GM19193 (cell line): Measurements from ENCODE around the gene NOSIP.

Experiments
- POLR2A ChIP-seq: IDR thresholded peaks from 4 replicates; pipeline ENCODE4 v1.6.1; 2011; ENCODE audit not compliant: insufficient read depth, insufficient read length; ENCODE audit errors: extremely low read depth

Gene NOSIP

DNA sequence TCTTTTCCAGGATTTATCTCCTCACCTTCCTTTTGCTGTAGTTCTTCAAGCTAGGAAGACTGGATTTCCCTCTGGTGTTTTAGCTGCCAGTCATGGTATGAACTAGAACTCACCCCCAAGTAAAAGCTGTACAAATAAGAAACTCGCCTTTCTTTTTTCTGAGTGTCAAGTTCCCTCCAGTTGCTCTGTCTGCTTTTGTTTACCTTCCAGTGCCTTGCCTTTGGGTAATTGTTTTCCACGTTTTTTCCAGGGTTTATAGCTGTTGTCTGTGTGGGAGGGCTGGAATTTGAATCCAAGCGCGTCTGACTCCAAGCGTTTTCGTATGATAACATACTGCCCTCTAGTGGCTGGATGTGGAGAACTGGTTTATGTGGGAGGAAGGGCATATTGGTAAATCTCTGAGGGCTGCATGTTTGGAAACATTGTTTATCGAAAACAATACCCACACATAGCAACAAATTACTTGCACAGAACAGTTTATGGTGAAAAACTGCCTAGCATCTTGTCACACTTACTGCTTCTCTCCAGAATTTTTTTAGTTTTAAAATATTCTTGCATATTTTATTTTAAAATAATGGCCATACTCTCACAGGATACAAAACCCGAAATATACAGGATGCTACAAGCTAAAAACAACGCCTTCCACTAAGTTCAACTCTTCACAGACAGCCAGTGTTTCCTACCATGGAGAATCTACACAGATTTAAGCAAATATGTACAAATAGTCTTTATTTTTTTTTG lies 33.4 kb downstream of the NOSIP start:
- no peak for TF ChIP-seq POLR2A

DNA sequence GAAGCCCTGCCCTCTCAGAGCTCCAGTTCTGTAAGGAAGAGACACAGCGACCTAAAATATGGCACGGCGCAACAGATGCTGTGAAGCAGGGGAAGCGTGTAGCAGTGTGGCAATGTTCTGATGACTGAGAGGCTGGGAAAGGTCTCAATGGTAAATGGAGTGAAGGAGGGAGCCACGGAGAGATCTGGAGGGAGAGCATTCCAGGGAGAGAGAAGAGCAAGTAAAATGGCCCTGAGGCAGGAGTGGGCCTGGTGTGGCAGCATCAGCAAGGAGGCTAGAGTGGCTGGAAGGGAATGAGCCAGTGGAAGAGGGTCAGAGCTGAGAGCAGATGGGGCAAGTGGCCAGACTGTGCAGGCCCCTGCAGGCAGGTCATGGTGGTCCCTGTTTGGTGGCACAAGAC lies 36.2 kb downstream of the NOSIP start:
- TF ChIP-seq POLR2A = no peak

DNA sequence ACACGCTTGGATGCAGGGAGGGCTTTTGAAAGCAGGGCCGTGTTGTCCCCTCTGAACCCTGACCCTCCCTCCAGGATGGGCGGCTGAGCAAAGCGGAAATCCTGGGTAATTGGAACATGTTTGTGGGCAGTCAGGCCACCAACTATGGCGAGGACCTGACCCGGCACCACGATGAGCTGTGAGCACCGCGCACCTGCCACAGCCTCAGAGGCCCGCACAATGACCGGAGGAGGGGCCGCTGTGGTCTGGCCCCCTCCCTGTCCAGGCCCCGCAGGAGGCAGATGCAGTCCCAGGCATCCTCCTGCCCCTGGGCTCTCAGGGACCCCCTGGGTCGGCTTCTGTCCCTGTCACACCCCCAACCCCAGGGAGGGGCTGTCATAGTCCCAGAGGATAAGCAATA lies 37.3 kb downstream of the NOSIP start:
- TF ChIP-seq POLR2A = no peak

DNA sequence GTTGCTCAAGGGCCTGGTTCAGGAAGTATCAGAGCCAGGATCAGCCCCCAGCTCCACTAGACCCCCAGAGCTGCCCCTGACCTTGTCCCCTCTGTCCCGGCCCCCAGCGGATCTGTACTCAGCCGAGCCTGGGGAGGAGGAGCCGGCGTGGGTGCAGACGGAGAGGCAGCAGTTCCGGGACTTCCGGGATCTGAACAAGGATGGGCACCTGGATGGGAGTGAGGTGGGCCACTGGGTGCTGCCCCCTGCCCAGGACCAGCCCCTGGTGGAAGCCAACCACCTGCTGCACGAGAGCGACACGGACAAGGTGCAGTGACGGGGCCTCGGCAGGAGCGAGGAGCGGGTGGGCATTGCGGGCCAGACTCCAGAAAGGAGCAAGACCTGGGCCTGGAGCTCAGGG lies 37.9 kb downstream of the NOSIP start:
- TF ChIP-seq POLR2A = no peak

DNA sequence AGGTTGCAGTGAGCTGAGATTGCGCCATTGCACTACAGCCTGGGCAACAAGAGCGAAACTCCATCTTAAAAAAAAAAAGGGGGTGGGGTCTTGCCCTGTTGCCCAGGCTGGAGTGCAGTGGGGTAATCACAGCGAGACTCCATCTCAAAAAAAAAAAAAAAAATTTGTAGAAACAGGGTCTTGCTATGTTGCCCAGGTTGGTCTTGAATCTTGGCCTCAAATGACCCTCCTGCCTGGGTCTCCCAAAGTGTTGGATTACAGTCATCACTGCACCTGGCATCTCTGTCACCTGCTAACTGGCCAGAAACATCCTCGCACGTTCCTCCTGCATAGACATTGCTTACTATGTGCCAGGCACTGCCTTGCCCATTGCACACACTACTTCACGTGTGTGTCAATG lies 38.4 kb downstream of the NOSIP start:
- no peak for TF ChIP-seq POLR2A

DNA sequence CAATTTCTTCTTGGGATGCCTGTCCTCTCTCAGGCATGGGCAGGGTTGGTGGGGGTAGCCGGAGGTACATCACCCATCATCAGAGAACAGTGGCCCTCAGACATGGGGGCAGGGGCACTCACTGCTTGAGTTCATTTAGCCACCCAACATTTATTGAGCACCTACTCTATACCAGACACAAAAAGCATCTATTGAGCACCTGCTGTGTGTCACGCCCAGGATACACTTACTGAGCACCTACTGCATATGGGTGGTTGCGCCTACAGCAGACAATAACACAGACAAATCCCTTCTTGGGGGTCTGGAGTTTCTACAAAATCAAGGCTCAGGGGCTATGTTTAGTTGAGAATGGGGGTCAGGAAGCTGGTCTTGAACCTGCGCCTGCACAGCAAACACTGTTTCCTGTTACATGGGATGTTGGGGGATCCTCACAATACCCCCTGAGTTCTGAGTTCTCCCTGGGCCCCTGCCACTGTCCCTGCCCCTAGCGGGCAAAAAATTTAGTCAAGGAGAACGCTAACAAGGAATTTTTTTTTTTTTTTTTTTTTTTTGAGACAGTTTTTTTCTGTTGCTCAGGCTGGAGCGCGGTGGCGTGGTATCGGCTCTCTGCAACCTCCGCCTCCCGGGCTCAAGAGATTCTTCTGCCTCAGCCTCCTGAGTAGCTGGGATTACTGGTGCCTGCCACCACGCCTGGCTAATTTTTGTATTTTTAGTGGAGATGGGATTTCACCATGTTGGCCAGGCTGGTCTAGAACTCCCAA lies 41.0 kb downstream of the NOSIP start:
- TF ChIP-seq POLR2A = no peak

DNA sequence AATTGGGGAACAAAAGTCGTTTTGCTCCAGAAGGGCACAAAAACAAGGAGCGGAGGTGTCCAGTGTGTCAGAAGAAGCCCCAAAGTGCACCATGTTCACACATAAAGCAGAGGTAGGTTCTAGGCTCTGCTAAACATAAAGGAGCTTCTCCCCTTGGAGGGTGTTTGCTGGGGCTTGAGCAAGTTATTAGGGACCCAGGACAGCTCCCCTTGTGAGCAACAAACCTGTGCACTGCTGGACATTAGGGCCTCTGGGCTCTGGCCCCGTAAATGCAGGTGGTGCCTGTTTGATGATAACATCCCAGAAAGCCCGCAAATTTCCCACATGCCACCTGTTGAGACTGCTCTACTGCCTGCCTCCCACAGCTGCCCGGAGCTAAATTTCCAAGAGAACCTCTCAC lies 41.7 kb downstream of the NOSIP start:
- TF ChIP-seq POLR2A = no peak

DNA sequence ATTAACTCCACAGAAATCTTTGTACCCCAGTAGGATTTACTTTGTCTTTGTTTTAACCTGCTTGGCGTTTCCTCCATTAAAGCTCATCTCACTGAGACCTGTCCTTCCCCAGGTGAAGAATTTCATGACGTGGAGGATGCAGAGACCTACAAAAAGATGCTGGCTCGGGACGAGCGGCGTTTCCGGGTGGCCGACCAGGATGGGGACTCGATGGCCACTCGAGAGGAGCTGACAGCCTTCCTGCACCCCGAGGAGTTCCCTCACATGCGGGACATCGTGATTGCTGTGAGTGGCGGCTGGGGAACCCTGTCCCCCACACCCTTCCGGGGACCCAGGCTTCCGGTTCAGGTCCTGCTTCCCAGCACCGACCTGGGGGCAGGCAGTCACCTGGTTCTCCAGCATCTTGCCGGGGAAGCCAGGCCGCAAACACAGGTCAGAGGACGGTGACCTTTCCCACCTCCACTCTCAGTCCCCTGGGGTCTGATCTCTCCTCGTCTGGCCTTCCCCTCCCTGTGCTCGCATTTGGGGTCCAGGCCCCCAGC lies 43.4 kb downstream of the NOSIP start:
- no peak for TF ChIP-seq POLR2A

DNA sequence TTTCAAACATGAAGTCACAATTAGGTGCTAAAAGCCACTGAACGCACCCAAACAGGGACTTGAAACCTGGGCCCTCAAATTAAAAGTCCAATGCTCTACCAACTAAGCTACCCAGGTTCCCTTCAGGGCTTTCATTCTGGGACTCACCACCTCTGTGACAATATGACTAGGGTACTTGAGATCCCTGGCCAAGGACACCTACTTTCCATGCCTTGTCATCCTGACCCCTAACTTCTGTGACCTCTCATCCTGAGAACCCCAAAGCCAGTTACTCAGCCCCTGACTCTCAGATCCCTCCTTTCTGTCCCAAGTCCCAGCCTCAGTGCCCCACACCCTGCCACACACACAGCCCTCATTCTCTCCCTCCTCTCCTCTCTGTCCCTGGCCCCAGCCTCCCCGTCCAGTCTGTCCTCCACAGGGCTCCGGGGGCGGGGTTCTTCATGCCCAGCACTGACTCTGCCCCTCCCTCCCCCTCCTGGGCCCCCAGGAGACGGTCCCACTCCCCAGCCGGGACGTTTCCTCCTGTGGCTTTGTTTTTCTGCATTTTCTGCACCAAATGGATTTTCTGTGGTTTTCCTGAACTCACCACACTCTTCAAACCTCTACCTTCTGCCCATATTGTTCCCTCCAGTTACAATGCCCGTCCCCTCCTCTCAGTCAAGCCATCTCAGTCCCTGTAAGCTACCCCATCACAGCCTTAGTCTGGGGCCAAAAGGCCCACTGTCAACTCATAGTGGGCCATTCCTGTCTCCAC lies 45.5 kb downstream of the NOSIP start:
- no peak for TF ChIP-seq POLR2A

DNA sequence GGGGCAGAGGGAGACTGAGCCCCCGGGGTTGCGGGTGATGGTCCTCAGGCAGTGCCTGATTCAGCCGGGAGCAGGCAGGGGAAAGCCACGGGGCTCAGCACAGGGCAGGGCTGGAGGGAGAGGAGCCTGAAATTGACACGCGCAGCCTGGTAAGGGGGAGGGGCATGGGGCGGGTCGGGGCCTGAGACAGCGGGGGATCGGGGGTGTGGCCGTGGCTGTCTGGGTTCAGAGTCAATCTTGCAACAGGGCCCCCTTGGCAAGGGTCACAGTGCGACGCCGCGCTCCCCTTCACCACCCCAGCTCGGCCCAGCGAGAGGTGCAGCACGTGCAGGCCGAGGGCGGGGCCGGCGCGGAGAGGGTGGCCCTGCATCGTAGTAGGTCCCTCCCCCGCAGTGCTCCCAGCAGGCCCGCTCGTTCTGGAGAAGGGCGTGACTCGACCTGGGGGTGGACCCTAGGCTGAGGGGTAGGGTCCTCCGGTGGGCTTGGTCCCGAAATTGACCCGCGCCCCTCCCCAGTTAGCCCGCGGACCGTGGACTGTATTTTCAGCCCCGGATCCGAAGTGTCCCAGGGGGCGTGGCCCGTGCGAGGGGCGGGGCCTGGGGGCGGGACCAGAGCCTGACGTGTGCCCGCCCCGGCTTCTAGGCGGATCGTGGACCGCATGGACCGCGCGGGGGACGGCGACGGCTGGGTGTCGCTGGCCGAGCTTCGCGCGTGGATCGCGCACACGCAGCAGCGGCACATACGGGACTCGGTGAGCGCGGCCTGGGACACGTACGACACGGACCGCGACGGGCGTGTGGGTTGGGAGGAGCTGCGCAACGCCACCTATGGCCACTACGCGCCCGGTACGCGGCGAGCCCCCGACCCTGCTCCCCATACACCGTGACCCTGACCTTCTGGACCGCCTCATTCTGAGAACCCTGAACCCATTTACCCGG lies 46.5 kb downstream of the NOSIP start:
- TF ChIP-seq POLR2A = no peak

DNA sequence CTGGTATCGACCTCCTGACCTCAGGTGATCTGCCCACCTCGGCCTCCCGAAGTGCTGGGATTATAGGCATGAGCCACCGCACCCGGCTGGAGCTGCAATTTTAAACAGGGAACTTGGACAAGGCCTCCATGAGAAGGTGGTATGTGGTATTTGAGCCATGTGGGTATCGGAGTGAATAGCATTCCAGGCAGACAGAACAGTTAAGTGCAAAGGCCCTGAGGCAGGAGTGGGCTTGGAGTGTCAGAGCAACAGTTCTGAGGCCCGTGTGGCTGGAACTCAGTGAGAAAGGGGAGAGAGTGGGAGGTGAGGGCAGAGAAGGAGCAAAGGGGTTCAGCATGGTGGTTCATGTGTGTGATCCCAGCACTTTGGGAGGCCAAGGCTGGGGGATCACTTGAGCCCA lies 49.6 kb downstream of the NOSIP start:
- no peak for TF ChIP-seq POLR2A

DNA sequence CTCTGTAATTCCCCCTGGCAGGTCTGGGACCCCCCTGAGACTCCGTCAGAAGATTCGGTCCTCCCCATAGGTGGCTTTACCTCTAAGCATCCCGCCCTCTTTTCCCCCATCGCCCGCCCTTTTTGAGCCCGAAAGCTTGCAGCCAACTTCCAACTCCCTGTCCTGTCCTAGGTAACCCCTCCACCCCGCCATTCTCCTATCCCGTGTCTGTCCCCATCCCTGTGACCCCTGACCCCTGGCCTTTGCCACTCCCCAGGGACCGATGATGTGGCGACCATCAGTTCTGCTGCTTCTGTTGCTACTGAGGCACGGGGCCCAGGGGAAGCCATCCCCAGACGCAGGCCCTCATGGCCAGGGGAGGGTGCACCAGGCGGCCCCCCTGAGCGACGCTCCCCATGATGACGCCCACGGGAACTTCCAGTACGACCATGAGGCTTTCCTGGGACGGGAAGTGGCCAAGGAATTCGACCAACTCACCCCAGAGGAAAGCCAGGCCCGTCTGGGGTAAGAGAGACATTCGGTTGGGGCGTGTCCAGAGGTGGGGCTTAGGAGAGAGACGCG lies 52.1 kb downstream of the NOSIP start:
- TF ChIP-seq POLR2A = no peak

DNA sequence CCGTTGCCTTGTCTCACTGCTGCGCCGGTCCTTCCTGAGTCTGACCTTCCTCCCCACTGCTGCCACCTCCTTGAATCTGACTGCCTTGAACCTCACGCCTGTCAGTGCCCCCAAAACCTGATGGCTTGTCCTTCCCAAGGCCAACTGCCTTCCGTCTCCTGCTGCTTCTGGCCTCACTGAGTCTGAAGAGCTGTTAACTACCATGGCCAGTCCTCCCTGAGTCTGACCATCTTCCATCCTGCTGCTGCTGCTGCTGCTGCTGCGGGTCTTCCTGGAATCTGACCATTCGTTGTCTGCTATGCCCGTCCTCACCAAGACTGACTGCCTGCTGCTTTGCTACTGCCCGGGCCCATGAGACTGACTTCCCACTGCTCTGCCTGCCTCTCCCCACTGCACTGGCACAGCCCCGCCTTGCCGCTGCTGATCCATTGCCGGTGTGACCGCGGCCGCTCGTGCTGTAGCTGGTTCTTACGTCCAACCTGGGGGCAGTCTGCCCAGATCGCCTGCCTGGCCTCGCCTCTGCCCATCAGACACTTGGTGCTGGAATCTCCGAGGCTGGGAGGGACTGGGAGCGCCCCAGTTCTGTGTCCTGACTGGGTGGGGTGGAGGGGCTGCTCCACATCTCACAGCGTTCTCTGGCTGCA lies 55.4 kb downstream of the NOSIP start:
- TF ChIP-seq POLR2A = no peak
